GM04503 (cell line): ENCODE measurements around the gene PC.
"Not testable (repeated sequence)": the region's sequence is repeated elsewhere in the genome, so short reads cannot be mapped to it uniquely, and the experiment has no call there.

Experiments used
- DNase-seq: peaks from one replicate; pipeline ENCODE4 v3.0.0-alpha.2; 2012; ENCODE audit warnings: low read depth

The PC gene

GRCh38 chr11:66978717-66979116 is 20.5 kb upstream of the PC start:
- DNase-seq, result no peak

- DNase-seq, result no peak
Measured at GRCh38 chr11:66978229-66978628, 20.0 kb upstream of the PC start.

GRCh38 chr11:66976925-66977324 is 18.7 kb upstream of the PC start:
- no peak for DNase-seq

GRCh38 chr11:66976028-66976467 is 17.9 kb upstream of the PC start:
- DNase-seq, result no peak

- DNase-seq, result no peak
Measured at GRCh38 chr11:66975405-66976027, 17.3 kb upstream of the PC start.

DNA sequence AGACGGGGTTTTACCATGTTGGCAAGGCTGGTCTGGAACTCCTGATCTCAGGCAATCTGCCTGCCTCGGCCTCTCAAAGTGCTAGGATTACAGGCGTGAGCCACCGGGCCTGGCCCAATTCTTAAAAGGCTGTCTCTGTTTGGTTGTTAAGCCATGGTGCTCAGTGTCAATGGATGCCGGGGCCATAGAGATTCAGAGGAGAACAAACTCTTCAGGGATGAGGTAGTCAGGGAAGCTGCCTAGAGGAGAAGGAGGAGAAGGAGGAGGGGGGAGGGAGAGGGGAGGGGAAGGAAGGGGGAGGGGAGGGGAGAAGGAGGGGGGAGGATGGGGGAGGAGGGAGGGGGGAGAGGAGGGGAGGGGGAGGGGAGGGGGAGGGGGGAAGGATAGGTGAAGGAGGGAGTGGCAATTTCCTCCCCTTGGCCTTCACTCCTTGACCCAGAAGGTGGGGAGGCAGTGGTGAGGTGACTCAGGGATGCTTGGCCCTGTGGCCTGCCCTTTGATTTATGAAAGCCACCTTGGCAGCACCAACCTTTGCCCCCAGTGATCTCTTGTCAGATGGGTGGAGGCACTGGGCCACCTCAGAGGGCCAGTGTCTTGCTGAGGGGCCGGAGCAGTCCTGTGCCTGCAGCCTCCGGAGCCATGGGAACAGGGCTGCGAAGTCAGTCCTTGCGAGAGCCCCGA is 16.7 kb upstream of the PC start, which contains the start of gene C11orf86:
Gene C11orf86 (plus strand): TSS at position 581 of the 681 bp plus-strand sequence. CDS start 59 bp downstream, at position 640.
- no peak for DNase-seq

DNA sequence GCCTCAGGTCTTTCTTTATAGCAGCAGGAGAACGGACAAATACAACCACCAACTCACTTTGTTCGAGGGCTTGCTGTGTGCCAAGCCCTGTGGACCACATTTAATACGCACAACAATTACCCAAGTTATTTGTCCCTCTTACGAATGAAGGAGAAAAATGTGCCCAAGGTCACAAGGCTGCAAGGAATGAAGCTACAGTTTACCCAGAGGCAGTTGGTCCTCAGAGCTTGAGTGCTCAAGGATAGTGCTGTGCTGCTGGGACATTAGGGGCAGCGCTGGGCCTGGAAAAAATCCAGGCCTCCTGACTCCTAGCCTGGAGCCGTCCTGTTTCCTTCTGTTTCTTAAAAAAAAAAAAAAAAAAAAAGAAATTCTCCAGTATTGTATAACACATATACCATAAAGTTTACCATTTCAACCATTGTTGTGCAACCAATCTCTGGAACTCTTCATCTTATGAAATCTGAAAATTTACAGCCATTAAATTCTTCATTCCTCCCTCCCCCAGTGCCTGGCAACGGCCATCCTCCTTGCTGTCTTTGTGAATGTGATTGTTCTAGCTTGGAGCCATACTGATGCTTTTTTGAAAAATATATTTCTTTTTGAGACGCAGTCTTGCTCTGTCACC is 15.9 kb upstream of the PC start:
- no peak for DNase-seq

- DNase-seq, result no peak
Measured at GRCh38 chr11:66971488-66971887, 13.3 kb upstream of the PC start.

DNA sequence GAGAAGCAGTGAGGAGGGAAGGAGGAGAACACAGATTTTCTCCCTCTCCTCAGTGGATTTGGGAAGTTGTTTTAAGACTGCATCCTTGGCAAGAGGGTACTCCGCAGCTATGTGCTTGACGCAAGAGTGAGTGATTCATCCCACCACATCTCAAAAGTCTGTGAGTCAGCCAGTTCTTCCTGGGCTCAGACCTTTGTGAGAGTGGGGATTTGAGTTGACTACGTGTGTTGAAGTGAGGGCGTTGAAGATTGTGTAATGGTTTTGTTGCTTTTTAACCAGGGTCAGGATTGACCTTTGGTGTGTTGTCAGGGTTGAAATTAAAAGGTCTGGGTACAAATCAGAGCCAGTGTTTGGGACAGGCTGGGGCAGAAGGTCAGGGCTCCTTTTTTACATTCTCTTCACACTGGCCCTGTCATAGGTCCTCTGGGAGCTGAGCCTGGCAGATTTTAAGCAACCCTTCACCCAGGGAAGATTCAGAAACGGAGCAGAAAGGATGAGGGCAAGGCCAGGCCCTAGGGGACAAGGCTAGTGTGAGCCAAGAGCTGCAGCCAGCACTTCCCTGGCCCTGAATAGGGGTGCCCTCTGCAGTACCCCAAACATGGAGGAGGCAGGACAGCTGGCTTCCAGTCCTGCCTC is 12.7 kb upstream of the PC start:
- DNase-seq, result peak; percentile 100

- DNase-seq, result no peak
Measured at GRCh38 chr11:66970371-66970806, 12.2 kb upstream of the PC start.

DNA sequence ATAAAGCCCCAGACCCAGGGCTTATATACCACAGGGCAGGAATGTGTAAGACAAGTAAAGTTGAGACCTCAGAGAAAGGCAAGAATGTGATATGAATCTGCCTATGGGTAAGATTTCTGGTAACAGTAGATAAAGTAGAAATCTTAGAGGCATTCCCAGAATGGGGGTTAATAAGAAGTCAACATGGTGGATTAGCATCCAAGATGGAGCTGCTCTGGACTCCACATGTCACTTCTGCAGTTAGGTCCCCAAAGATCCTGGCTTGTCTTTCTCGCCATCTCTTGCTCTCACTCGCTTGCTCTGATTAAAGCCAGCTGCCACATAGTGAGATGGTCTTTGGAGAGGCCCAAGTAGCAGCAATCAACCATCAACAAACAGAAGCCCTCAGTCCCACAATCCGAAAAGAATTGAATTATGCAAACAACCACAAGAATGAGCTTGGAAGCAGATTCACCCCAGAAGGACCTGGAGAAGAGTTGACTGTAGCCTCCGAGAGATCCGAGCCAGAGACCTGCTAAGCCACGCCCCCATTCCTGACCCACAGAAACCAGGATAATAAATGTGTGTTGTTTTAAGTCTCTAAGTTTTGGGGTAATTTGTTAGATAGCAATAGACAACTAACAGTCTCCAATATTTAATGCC is 11.5 kb upstream of the PC start:
- peak; percentile 96 for DNase-seq

GRCh38 chr11:66967670-66968425 is 9.7 kb upstream of the PC start:
- peak; percentile 75 for DNase-seq

- DNase-seq, result no peak
Measured at GRCh38 chr11:66966351-66966750, 8.2 kb upstream of the PC start.

DNA sequence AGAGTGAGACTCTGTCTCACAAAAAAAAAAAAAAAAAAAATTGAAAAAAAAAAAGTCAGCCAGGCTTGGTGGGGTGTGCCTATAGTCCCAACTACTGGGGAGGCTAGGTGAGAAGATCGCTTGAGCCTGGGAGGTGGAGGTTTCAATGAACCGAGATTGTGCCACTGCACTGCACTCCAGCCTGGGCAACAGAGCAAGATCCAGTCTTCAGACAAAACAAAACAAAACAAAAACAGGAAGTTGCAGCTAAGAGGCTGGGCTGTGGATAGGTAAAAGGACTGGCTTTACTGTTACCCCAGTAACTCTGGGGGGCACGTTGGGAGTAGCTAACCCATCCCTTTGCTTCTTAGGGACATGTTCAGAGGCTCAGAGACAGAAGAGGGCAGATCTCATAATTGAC is 6.3 kb upstream of the PC start:
- DNase-seq, result no peak

GRCh38 chr11:66962801-66963200 is 4.6 kb upstream of the PC start:
- no peak for DNase-seq

- DNase-seq, result no peak
Measured at GRCh38 chr11:66962247-66962646, 4.1 kb upstream of the PC start.

GRCh38 chr11:66961691-66962213 is 3.6 kb upstream of the PC start:
- DNase-seq, result not testable (repeated sequence)

DNA sequence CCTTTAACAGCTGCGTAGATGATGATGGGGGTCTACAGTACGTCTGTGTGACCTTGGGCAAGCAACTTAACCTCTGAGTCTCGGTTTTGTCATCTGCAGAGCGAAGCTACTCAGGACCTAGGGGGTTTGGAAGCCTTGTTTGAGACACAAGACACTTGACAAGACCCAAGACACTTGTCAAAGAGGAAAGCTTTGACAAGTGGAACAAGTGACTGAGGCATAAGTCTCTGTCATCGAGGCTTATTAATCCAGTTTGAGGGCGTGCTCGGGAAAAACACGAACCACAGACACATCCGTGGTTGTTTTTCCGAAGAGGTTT is 732 bp upstream of the PC start:
- DNase-seq, result no peak

GRCh38 chr11:66957971-66958231 is 282 bp downstream of the PC start:
- no peak for DNase-seq

- DNase-seq, result no peak
Measured at GRCh38 chr11:66956689-66957290, 1.4 kb downstream of the PC start.

GRCh38 chr11:66953081-66953833 is 4.9 kb downstream of the PC start:
- DNase-seq, result no peak
